Right kidney (tissue), 9 donors: Measurements from ENCODE around the gene TRPM6.
"Not testable (repeated sequence)": the region's sequence is repeated elsewhere in the genome, so short reads cannot be mapped to it uniquely, and the experiment has no call there.

Experiments used
- DNase-seq: peaks from one replicate; pipeline ENCODE4 v3.0.0-alpha.2; 2016
- long read RNA-seq, 8 donors: transcript quantifications; one replicate each; lab custom pipeline, GENCODE V29; 2026

The TRPM6 gene
- long read RNA-seq, donor 1: 0 reads
- long read RNA-seq, donor 2: 0 reads
- long read RNA-seq, donor 3: 0 reads
- long read RNA-seq, donor 4: 0 reads
- long read RNA-seq, donor 5: 0 reads
- long read RNA-seq, donor 6: 0 reads
- long read RNA-seq, donor 7: 0 reads
- long read RNA-seq, donor 8: 0 reads

- DNase-seq: peak; percentile 73
These were observed at the start of gene TRPM6 for GRCh38 chr9:74887041-74887980. Gene TRPM6, minus strand, starts transcription at chr9:74887921. Its CDS starts 65 bp downstream, at chr9:74887856.

GRCh38 chr9:74935008-74935407, 47.3 kb upstream of the TRPM6 start:
- no peak for DNase-seq

- no peak for DNase-seq
These were observed 34.0 kb upstream of the TRPM6 start for GRCh38 chr9:74921737-74922136.

- no peak for DNase-seq
These were observed 33.4 kb upstream of the TRPM6 start for GRCh38 chr9:74920944-74921626.

- DNase-seq: no peak
These were observed 22.3 kb upstream of the TRPM6 start for GRCh38 chr9:74910036-74910435.

- no peak for DNase-seq
These were observed 20.9 kb upstream of the TRPM6 start for GRCh38 chr9:74908665-74909064.

GRCh38 chr9:74907085-74907484, 19.4 kb upstream of the TRPM6 start:
- no peak for DNase-seq

GRCh38 chr9:74901001-74901400, 13.3 kb upstream of the TRPM6 start:
- DNase-seq: no peak

GRCh38 chr9:74888449-74888848, 728 bp upstream of the TRPM6 start:
- not testable (repeated sequence) for DNase-seq

GRCh38 chr9:74887981-74888370, 255 bp upstream of the TRPM6 start:
- DNase-seq: no peak

GRCh38 chr9:74876382-74876949, 11.3 kb downstream of the TRPM6 start:
- no peak for DNase-seq

GRCh38 chr9:74875656-74876055, 12.1 kb downstream of the TRPM6 start:
- DNase-seq: no peak

- DNase-seq: no peak
These were observed 13.5 kb downstream of the TRPM6 start for GRCh38 chr9:74874220-74874619.

GRCh38 chr9:74872619-74873233, 15.0 kb downstream of the TRPM6 start:
- DNase-seq: no peak

GRCh38 chr9:74867483-74867882, 20.2 kb downstream of the TRPM6 start:
- DNase-seq: no peak

GRCh38 chr9:74865177-74865576, 22.5 kb downstream of the TRPM6 start:
- no peak for DNase-seq

- DNase-seq: no peak
These were observed 25.8 kb downstream of the TRPM6 start for GRCh38 chr9:74861773-74862474.

- no peak for DNase-seq
These were observed 26.6 kb downstream of the TRPM6 start for GRCh38 chr9:74861071-74861470.

- not testable (repeated sequence) for DNase-seq
These were observed 27.5 kb downstream of the TRPM6 start for GRCh38 chr9:74860247-74860646.

GRCh38 chr9:74859786-74860185, 27.9 kb downstream of the TRPM6 start:
- no peak for DNase-seq

GRCh38 chr9:74858751-74859414, 28.8 kb downstream of the TRPM6 start:
- no peak for DNase-seq
